ENCODE data around the gene ZSCAN12.

DNA sequence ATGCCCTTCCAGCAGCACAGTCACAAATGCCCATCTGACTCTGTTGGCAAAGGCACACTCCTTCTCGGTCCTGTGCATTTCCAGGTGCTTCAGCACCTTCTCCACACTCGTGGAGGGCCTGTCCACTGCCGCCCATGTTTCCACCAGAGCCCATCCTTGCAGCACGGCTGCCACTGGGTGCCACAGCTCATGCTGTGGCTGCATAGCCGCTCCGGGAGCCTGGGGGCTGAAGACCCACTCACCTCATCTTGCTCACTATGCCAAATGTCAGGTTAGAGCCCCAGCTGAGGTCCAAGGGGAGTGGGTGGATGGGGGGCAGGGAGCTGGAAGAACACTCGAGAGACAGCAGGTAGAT, 42.9 kb downstream of the ZSCAN12 start:
- TF ChIP-seq CTCF (conservative IDR thresholded peaks at IDR 0.05; ENCODE audit: low read length) (no peak), EZH2phosphoT487 (IDR thresholded peaks at IDR 0.05; ENCODE audit: borderline replicate concordance, low read depth, low read length) (no peak)
